GM12801 (cell line): ENCODE measurements around the gene GET3.

Experiments used
- CTCF ChIP-seq: IDR thresholded peaks from one replicate; pipeline ENCODE4 v1.5.1; 2011; ENCODE audit warnings: control low read depth; ENCODE audit not compliant: insufficient read length; ENCODE audit errors: extremely low read depth

The GET3 gene

DNA sequence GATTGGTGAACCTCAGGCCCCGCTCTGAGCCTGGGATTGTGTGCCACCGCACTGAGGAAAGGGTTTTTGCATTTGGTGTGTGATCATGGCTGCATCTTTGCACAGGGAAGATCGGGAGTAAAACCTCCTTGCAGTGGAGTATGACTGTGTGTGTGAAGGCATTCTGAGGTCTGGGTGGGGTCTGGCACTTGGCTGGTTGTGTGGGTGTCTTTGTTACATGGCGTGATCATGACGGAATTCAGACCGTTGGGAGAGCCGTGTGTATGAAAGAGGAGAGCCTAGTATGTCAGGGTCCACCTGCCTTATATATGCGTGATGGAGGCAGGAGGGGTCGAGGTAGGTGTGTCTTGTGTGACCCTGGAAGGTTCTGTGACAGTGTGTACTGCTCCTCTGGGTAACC, 13.6 kb downstream of the GET3 start:
- no peak for TF ChIP-seq CTCF

DNA sequence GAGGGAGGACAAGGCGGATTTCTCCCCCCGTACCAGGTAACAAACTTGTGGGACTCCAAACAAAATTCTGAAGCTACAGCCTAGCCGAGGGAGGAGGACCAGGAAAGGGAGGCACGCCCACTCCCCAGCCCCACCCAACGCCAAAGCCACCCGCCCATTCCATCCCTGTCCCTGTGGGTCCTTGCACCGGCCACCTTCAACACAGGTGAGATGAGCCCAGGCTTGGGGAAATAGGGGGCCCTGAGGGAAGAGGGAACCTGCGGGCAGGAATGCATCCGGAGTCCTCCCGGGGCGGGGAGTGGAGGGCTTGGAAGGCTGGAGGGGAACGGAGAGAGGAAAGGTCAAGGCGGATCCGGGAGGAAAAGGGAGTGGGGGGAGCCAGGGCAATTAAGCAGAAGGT, 14.3 kb downstream of the GET3 start, which contains the start of gene BEST2:
Gene BEST2 (plus strand): TSS at position 157 of the 400 bp plus-strand sequence. CDS start 802 bp downstream, outside the sequence.
- TF ChIP-seq CTCF = no peak

DNA sequence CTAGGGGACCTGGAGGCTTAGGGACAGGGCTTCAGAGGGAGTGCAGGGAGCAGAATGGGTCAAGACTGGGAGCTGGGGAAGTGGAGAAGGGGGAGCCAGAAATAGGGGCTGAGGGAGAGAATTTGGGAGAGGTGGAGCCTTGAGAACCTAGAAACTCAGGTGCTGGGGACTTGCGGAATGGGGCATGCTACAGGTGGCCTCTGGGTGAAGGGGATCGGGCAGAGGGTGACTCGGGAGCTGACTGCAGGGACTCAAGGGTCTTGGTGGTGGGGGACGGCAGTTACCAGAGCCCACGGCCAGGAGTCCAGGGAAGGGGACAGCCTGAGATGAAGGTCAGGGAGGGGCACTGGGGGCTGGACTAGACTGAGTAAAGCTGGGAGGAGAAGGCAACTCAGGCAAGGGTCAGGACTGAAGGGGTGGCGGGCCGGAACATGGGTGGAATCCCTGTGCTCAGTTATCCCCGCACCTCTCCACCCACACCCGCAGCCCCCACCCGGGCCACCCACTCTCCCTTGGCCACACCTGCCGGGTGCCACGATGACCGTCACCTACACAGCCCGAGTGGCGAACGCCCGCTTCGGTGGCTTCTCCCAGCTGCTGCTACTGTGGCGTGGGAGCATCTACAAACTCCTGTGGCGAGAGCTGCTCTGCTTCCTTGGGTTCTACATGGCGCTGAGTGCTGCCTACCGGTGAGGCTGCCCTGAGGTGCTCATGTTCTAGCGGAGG, 14.9 kb downstream of the GET3 start:
- no peak for TF ChIP-seq CTCF

GRCh38 chr19:12754465-12755196, 17.3 kb downstream of the GET3 start:
- TF ChIP-seq CTCF = no peak

- no peak for TF ChIP-seq CTCF
Observed at GRCh38 chr19:12756150-12756883, 19.0 kb downstream of the GET3 start.

- TF ChIP-seq CTCF = no peak
Observed at GRCh38 chr19:12757544-12758274, 20.4 kb downstream of the GET3 start.

DNA sequence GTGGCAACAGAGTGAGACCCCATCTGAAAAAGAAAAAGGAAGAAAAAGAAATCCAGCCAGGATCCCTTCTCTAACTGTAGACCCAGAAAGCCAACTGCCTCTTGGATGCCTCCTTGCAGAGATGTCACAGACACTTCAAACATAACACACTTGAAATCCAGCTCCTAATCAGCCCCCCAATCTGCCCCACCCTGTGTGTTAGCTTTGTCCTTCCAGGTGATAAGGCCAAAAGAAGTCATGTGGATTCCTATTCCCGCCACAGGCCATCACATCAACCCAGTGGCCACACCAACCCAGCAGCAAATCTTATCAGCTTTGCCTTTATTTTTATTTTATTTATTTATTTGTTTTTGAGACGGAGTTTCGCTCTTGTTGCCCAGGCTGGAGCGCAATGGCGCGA, 22.4 kb downstream of the GET3 start:
- no peak for TF ChIP-seq CTCF
